K562 (cell line): ENCODE results near the gene BCL2L1.

Experiments
- EZH2 ChIP-seq: IDR thresholded peaks from 2 replicates; pipeline ENCODE4 v1.6.1; 2012; ENCODE audit warnings: low read depth, mild to moderate bottlenecking, inconsistent platforms, low read length, borderline replicate concordance
- POLR2A ChIP-seq: fragments of 450-650 bp; conservative IDR thresholded peaks from 2 replicates; pipeline ENCODE4 v1.6.1; 2016
- YY1 ChIP-seq, 3 experiments: IDR thresholded peaks; 2 replicates each; pipeline ENCODE4 v1.6.1; 2011; ENCODE audit warnings: low read length in 2 of 3, mild to moderate bottlenecking in 2 of 3, moderate library complexity in 2 of 3, borderline replicate concordance in 1 of 3, control low read depth in 1 of 3, low read depth in 1 of 3; ENCODE audit not compliant: insufficient read depth in 3 of 3, insufficient replicate concordance in 2 of 3, control insufficient read depth in 1 of 3, insufficient read length in 1 of 3; ENCODE audit errors: extremely low read depth in 1 of 3
- TF ChIP-seq, protein P1 (sequence below), 3 experiments: IDR thresholded peaks in 2 of 3; conservative IDR thresholded peaks in 1 of 3; 2 replicates each; pipeline ENCODE4 v1.5.1; 2011 to 2012; ENCODE audit warnings: low read length in 3 of 3, mild to moderate bottlenecking in 3 of 3, control low read depth in 2 of 3, improper control_type of control experiment in 1 of 3, inconsistent platforms in 1 of 3, low read depth in 1 of 3, mixed read lengths in 1 of 3, moderate library complexity in 1 of 3; ENCODE audit not compliant: insufficient read depth in 2 of 3
- TF ChIP-seq, protein P2 (sequence below): sonication (generic); formaldehyde crosslinking; IDR thresholded peaks from 2 replicates; pipeline ENCODE4 v1.8.0; 2023; ENCODE audit warnings: mild to moderate bottlenecking, missing genetic modification reagents

DNA sequence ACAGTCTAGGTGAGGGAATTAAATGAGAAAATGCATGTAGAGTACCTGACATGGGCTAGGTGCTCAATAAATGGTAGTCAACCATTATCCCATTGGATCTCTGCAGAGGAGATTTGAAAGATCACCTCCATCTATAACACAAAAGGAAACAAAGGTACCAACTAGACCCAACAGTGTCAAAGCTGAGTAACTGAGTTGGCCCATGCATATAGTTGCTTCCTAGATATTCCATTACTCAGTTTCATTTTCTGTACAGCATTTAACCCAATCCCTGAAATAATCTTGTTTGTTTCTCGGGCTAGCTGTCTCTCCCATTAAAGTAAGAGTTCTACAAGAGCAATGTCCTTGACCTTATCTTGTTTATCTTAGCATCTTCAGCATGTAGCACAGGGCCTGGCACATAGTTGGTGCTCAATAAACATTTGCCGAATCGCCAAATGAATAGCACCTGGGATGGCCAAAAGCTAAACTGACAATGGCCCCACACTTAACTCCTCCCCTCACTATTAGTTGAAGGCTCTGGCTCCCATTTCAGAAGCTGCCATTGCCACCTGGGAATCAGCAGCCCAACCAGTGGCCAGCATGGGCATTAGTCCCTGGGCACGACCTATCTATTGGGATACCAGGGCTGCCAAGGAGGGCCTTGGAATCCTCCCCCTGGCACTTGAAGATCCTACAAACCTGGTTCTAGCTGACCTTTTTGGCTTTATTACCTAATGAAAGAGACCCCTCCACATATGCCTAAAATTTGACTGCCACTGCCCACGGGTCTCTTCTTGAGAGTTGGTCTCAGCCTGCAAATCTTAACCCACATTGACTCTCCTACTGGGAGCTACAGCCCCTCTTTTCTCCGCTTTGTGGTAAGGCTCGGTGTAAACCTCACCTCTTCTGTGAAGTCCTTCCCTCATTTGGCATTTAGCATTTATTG is 22.6 kb downstream of the BCL2L1 start:
- TF ChIP-seq YY1 (IDR thresholded peaks at IDR 0.05; ENCODE audit: borderline replicate concordance in 1 of 3, control insufficient read depth in 1 of 3, extremely low read depth in 1 of 3, insufficient read depth in 3 of 3, insufficient read length in 1 of 3, insufficient replicate concordance in 2 of 3, low read depth in 1 of 3, low read length in 2 of 3) (no peak), EZH2 (no peak), POLR2A (no peak)
- TF ChIP-seq, protein P1, sequence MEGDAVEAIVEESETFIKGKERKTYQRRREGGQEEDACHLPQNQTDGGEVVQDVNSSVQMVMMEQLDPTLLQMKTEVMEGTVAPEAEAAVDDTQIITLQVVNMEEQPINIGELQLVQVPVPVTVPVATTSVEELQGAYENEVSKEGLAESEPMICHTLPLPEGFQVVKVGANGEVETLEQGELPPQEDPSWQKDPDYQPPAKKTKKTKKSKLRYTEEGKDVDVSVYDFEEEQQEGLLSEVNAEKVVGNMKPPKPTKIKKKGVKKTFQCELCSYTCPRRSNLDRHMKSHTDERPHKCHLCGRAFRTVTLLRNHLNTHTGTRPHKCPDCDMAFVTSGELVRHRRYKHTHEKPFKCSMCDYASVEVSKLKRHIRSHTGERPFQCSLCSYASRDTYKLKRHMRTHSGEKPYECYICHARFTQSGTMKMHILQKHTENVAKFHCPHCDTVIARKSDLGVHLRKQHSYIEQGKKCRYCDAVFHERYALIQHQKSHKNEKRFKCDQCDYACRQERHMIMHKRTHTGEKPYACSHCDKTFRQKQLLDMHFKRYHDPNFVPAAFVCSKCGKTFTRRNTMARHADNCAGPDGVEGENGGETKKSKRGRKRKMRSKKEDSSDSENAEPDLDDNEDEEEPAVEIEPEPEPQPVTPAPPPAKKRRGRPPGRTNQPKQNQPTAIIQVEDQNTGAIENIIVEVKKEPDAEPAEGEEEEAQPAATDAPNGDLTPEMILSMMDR (IDR thresholded peaks at IDR 0.05 in 2 of 3, conservative IDR thresholded peaks at IDR 0.05 in 1 of 3; ENCODE audit: insufficient read depth in 2 of 3, low read depth in 1 of 3, low read length in 3 of 3): no peak
- TF ChIP-seq, protein P2, sequence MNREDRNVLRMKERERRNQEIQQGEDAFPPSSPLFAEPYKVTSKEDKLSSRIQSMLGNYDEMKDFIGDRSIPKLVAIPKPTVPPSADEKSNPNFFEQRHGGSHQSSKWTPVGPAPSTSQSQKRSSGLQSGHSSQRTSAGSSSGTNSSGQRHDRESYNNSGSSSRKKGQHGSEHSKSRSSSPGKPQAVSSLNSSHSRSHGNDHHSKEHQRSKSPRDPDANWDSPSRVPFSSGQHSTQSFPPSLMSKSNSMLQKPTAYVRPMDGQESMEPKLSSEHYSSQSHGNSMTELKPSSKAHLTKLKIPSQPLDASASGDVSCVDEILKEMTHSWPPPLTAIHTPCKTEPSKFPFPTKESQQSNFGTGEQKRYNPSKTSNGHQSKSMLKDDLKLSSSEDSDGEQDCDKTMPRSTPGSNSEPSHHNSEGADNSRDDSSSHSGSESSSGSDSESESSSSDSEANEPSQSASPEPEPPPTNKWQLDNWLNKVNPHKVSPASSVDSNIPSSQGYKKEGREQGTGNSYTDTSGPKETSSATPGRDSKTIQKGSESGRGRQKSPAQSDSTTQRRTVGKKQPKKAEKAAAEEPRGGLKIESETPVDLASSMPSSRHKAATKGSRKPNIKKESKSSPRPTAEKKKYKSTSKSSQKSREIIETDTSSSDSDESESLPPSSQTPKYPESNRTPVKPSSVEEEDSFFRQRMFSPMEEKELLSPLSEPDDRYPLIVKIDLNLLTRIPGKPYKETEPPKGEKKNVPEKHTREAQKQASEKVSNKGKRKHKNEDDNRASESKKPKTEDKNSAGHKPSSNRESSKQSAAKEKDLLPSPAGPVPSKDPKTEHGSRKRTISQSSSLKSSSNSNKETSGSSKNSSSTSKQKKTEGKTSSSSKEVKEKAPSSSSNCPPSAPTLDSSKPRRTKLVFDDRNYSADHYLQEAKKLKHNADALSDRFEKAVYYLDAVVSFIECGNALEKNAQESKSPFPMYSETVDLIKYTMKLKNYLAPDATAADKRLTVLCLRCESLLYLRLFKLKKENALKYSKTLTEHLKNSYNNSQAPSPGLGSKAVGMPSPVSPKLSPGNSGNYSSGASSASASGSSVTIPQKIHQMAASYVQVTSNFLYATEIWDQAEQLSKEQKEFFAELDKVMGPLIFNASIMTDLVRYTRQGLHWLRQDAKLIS (CRISPR knock-in tag): no peak
